GM21786 (cell line): ENCODE results near the gene OR6B2.

Source experiments
- ATAC-seq: cut with Tn5 transposase; IDR thresholded peaks from one replicate; pipeline ENCODE4 v1.9.1; 2021; ENCODE audit not compliant: unreplicated experiment

OR6B2 gene

GRCh38 chr2:240042740-240043139, 12.5 kb upstream of the OR6B2 start:
- no peak for ATAC-seq

GRCh38 chr2:240041363-240041762, 11.1 kb upstream of the OR6B2 start:
- no peak for ATAC-seq

- ATAC-seq: no peak
Observed at GRCh38 chr2:240037358-240037757, 7.1 kb upstream of the OR6B2 start.

- no peak for ATAC-seq
Observed at GRCh38 chr2:240033330-240033678, 3.1 kb upstream of the OR6B2 start.

- ATAC-seq: no peak
Observed at GRCh38 chr2:240032406-240033329, 2.4 kb upstream of the OR6B2 start.

GRCh38 chr2:240024766-240025165, 5.5 kb downstream of the OR6B2 start:
- ATAC-seq: no peak

- no peak for ATAC-seq
Observed at GRCh38 chr2:240023792-240024191, 6.4 kb downstream of the OR6B2 start.

GRCh38 chr2:240021488-240022104, 8.6 kb downstream of the OR6B2 start:
- ATAC-seq: no peak

- no peak for ATAC-seq
Observed at GRCh38 chr2:240018071-240018750, 12.0 kb downstream of the OR6B2 start.

GRCh38 chr2:240014327-240014726, 15.9 kb downstream of the OR6B2 start:
- ATAC-seq: no peak

- ATAC-seq: no peak
Observed at GRCh38 chr2:240013343-240013742, 16.9 kb downstream of the OR6B2 start.

- ATAC-seq: no peak
Observed at GRCh38 chr2:240002983-240003382, 27.2 kb downstream of the OR6B2 start.

- ATAC-seq: no peak
Observed at GRCh38 chr2:240000671-240001070, 29.6 kb downstream of the OR6B2 start.

GRCh38 chr2:239997686-239998409, 32.4 kb downstream of the OR6B2 start:
- no peak for ATAC-seq

GRCh38 chr2:239994086-239994485, 36.1 kb downstream of the OR6B2 start:
- no peak for ATAC-seq

- no peak for ATAC-seq
Observed at GRCh38 chr2:239993291-239993690, 36.9 kb downstream of the OR6B2 start.

- ATAC-seq: no peak
Observed at GRCh38 chr2:239991689-239992314, 38.4 kb downstream of the OR6B2 start.

- no peak for ATAC-seq
Observed at GRCh38 chr2:239990966-239991365, 39.3 kb downstream of the OR6B2 start.

- ATAC-seq: no peak
Observed at GRCh38 chr2:239985356-239985755, 44.9 kb downstream of the OR6B2 start.

- ATAC-seq: no peak
Observed at GRCh38 chr2:239984421-239985194, 45.6 kb downstream of the OR6B2 start.
